EL (cell line): ENCODE measurements around the gene ZRANB1.

Experiments used
- DNase-seq: peaks from one replicate; pipeline ENCODE4 v3.0.0-alpha.2; 2016

ZRANB1 gene

GRCh38 chr10:125008689-125009638 lies 67.0 kb downstream of the ZRANB1 start:
- no peak for DNase-seq

GRCh38 chr10:125009661-125010161 lies 67.8 kb downstream of the ZRANB1 start:
- DNase-seq: no peak

GRCh38 chr10:125010362-125010761 lies 68.4 kb downstream of the ZRANB1 start:
- no peak for DNase-seq

DNA sequence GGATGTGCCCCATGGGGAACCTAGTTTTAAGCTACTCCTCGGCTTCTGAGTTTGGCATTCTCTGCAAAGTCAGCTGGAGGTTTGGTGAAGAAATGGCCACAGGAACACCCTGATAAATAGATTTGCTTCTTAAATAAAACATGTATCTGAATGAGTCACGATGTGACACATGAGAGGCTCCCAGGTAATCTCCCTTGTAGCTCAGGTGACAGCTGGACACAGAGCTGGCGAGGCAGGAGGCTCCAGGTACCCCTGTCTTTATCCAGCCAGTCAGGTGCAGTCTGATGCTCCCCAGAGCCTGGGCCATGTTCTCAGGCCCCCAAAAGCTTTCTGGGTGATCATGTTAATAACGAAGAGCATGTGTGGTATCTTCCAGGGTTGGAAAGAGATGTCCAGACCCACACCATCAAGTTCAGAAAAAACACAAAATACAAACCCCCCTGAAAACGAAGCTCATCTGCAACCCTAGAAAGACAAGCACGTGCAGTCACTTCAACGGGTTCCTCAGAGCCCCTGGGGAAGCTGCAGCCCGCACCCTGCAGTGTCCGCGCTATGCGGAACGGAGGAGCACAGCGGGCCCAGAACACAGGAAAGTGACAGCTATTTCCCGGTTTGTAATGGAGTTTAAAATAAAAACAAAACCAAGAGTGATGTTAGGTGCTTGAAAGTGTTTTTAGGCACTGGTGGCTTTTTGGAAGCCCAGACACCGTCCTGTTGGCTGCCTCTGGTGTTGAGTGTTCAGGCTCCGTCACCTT lies 69.4 kb downstream of the ZRANB1 start:
- no peak for DNase-seq

- DNase-seq: no peak
These were observed 70.2 kb downstream of the ZRANB1 start for GRCh38 chr10:125011926-125012705.

GRCh38 chr10:125012851-125013528 lies 71.1 kb downstream of the ZRANB1 start:
- no peak for DNase-seq

DNA sequence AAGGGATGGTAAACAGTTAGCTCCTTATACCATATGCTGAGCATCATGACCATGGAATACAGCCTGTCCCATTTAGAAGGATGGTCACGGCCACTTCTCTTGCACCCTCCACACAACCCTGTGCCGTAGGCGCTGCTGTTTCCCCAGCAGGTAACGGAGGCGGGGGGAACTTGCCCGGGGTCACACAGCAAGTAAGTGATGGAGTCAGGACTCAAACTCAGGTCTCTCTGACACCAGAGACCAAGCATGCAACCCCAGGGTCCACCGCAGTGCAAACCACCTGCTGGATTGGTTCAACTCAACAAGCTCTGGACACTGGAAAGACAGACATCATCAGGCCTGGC lies 71.6 kb downstream of the ZRANB1 start:
- no peak for DNase-seq

- no peak for DNase-seq
These were observed 72.3 kb downstream of the ZRANB1 start for GRCh38 chr10:125014086-125014830.

DNA sequence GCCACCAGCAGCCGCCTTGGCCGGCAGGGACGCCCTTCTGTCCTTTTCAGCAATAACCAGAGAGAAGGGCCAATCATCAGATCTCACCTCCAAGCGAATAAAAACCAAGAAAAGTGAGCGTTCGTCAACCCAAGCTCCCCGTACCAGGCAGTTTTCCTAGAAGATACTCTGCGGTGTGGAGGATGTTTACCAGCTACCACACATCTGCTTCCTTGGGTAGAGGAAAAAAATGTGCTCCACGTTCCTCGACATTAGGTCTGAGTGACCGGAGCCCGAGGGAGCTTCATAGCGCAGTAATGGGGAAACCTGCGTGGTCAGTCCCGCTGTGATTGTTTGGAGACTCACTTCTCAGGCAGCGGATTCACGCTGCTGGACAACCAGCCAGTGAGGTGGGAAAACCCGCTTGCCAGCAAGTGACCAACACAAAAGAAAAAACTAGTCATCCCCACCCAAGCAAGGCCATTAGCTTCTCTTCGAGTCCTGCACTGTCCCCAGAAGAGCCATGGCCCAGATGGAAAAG lies 73.0 kb downstream of the ZRANB1 start:
- DNase-seq: no peak

DNA sequence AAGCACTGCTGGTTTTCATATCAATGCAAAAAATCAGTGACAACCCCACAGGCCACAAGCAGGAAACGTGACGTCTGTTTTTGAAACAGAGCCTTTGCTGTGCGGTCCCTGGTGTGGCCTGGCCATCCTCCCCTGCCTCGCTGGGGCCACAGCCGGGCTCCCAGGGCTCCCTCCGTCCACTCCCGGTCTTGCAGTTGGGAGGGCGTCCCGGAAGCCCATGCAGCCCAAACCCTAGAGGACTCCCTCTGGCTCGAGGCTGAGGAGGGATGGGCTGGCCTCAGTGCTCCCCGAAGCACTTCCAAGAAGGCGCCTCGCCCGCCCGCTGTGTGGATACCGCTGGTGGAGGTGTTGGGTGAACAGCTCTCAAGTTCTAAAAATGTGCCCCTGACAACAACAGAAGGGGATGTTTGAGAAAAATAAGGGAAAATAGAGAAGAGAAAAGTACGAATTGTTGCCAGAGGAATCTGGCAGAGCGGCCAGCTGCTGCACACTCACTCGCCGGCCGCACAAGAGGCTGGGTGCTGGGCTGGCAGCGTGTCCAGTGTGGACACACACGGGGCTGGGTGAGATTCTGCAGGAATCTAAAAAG lies 73.5 kb downstream of the ZRANB1 start:
- no peak for DNase-seq

DNA sequence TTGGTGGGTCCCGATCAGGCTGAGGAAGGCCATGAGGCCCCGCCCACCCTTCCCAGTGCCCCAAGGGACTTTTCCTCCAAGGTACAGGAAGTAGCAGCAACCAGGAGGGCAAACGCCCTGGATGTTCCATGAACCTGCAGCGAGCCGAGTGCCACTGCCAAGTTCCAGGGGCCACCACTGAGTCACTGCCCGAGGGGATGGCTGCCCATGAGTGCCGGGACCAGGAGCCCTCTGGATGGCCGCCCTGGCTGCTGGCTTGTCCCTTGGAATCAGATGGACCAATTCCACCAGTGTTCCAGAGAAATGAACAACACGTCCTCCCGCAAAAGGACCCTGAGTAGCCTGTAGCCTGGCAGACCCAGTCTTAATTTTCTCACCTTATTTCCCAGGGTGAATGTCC lies 74.2 kb downstream of the ZRANB1 start:
- no peak for DNase-seq

DNA sequence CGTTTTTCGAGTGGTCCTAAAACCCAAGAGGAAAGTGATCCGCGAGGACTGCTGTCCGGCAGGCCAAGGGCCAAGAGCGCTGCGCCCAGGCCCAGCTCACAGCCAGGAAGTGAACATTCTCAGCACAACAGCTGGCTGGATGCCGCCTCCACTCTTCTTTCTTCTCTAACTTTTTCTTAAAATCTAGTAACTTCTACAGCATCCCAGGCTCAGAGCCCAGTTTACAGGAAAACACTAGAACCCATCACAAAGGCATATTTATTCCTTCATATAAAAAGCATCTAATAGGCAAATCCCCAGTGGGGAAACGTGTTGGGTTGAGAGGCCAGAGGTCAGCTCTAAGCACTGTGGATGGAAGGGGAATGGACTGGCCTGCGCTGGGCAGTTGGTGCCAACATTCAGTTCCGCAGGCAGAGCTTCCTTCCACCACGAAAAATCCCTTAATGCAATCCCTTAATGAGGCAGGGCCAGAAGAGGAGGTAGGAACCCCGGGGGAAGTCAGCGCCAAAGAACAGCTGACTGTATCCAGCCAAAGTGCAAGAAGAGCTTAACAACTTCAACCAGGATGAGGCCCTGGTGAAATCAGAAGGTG lies 74.8 kb downstream of the ZRANB1 start:
- no peak for DNase-seq

GRCh38 chr10:125017547-125018298 lies 75.8 kb downstream of the ZRANB1 start:
- DNase-seq: no peak

- DNase-seq: no peak
These were observed 76.7 kb downstream of the ZRANB1 start for GRCh38 chr10:125018576-125019143.

- no peak for DNase-seq
These were observed 78.5 kb downstream of the ZRANB1 start for GRCh38 chr10:125020386-125020785.

DNA sequence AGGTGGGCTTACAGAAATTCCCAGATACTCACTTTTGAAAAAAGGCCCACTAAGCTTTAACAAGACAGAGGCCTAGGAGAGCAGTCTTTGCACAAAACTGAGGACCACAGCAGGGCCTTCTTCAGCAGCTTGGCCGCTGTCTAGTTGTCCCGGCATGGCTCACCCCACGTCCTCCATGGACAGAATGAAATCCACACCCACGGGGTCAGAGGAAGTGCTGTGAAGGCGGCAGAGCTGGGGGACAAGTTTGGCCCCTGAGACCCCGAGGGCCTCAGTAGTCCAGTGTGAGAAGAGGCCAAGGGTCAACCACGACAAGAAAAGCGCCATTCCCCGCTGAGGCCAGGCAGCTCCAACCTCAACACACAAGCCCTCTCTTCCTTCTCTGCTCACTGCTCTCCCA lies 78.9 kb downstream of the ZRANB1 start:
- no peak for DNase-seq

DNA sequence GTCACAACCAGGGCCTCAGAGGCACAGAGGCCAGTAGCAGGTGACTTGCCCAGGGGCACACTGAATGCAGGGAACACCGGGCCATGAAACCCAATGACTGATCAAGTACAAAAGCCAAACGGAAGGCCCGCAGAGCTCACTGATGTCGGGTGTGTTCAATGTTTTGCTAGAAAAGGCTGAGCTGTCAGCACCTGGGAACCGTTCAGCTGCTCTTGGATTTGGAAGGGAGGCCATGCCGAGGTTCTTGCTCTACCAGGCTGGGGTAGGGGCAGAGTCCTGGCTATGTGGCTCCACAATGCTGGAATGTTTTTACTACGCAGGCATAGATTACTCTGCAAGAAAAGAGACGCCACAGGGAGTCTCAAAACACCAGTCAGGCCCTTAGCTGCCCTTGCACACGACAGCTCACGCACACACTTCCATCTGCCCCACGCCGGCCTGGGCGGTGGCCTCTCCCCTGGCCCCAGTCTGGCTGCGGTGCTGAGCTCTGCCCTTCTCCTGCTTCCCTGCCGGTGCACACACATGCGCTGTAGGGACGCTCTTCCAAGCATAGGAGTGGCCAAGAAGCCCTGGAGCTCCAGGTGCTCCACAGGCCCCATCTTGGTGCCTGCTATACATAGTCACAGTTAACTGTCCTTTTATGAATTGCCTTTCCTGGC lies 79.9 kb downstream of the ZRANB1 start:
- no peak for DNase-seq

GRCh38 chr10:125022671-125023070 lies 80.7 kb downstream of the ZRANB1 start:
- no peak for DNase-seq

GRCh38 chr10:125023255-125023654 lies 81.3 kb downstream of the ZRANB1 start:
- DNase-seq: no peak
